HG03469 (cell line): Measurements from ENCODE around the gene ADTRP.

Experiments used
- ATAC-seq: cut with Tn5 transposase; IDR thresholded peaks from one replicate; pipeline ENCODE4 v1.9.1; 2021; ENCODE audit warnings: mild to moderate bottlenecking, moderate library complexity, moderate number of reproducible peaks; ENCODE audit not compliant: unreplicated experiment

ADTRP gene

GRCh38 chr6:11774426-11774825, 4.2 kb downstream of the ADTRP start:
- ATAC-seq = no peak

GRCh38 chr6:11773581-11773980, 5.0 kb downstream of the ADTRP start:
- ATAC-seq = no peak

- ATAC-seq = no peak
Measured at GRCh38 chr6:11773013-11773412, 5.6 kb downstream of the ADTRP start.

- no peak for ATAC-seq
Measured at GRCh38 chr6:11772109-11772825, 6.3 kb downstream of the ADTRP start.

- no peak for ATAC-seq
Measured at GRCh38 chr6:11771473-11772048, 7.0 kb downstream of the ADTRP start.

- ATAC-seq = no peak
Measured at GRCh38 chr6:11770546-11771466, 7.8 kb downstream of the ADTRP start.

GRCh38 chr6:11769811-11770545, 8.6 kb downstream of the ADTRP start:
- ATAC-seq = no peak

- ATAC-seq = no peak
Measured at GRCh38 chr6:11769244-11769643, 9.4 kb downstream of the ADTRP start.

- ATAC-seq = no peak
Measured at GRCh38 chr6:11767978-11768756, 10.4 kb downstream of the ADTRP start.

GRCh38 chr6:11767458-11767857, 11.1 kb downstream of the ADTRP start:
- ATAC-seq = no peak

GRCh38 chr6:11766589-11767450, 11.8 kb downstream of the ADTRP start:
- ATAC-seq = no peak

GRCh38 chr6:11766043-11766442, 12.6 kb downstream of the ADTRP start:
- ATAC-seq = no peak

GRCh38 chr6:11764250-11764604, 14.4 kb downstream of the ADTRP start:
- ATAC-seq = no peak

GRCh38 chr6:11763460-11764249, 14.9 kb downstream of the ADTRP start:
- ATAC-seq = no peak

GRCh38 chr6:11762794-11763459, 15.7 kb downstream of the ADTRP start:
- no peak for ATAC-seq

- ATAC-seq = no peak
Measured at GRCh38 chr6:11761744-11762620, 16.6 kb downstream of the ADTRP start.

- ATAC-seq = no peak
Measured at GRCh38 chr6:11760015-11760473, 18.6 kb downstream of the ADTRP start.
